K562 (cell line): ENCODE data around the gene OR1I1. TPM values are rescaled to one million over a fixed set of nuclear protein-coding genes. Genes with fewer than 3 reads are reported as not detected.

ENCODE experiments used
- ATAC-seq: fragments of 200-7000 bp; cut with Tn5 transposase; 3 replicates; pipeline ENCODE4 v1.9.1; 2020; ENCODE audit warnings: moderate library complexity
- BruUV-seq: library from RNA; stranded (reverse); fragments of 400-500 nt; replicated peaks from 2 replicates; lab custom pipeline; 2021; lab: Mats Ljungman, UMichigan
- CTCF ChIA-PET: fragments of 300-600 bp; formaldehyde crosslinking; extraction: SDS; loops from one replicate; lab custom pipeline; 2021; ENCODE audit warnings: low intra/inter-chr PET ratio; lab: Yijun Ruan, JAX
- POLR2A ChIA-PET: fragments of 300-600, 350-650 bp; sonication (Branson Sonifier 250); formaldehyde crosslinking; extraction: SDS; loops from one replicate; lab custom pipeline; 2021; ENCODE audit warnings: antibody characterized with exemption, inconsistent platforms; lab: Yijun Ruan, JAX
- DNase-seq, 4 experiments: peaks; one replicate each; pipeline versions ENCODE4 v3.0.0 to v3.0.0-alpha.2; 2011 to 2018; ENCODE audit warnings: low spot score in 3 of 4, mixed read lengths in 3 of 4; ENCODE audit errors: extremely low read depth in 1 of 4
- FAIRE-seq: peaks from 2 replicates; lab custom pipeline; 2011; peaks lifted over from hg19 to GRCh38; lab: Jason Lieb, UNC
- H2AFZ ChIP-seq: 2 replicates; pipeline ENCODE4 v1.6.0; 2011; ENCODE audit warnings: low read depth, low read length, control low read depth, inconsistent platforms
- H3K27ac ChIP-seq: fragments of 200-600 bp; 3 replicates; pipeline ENCODE4 v1.8.0; 2011; ENCODE audit warnings: low read depth, mild to moderate bottlenecking, control low read depth, inconsistent platforms, low read length, moderate library complexity, mixed read lengths; ENCODE audit errors: extremely low read depth
- H3K27me3 ChIP-seq, 2 experiments: fragments of 300-600 bp in 1 of 2; 2 replicates in 1 of 2; 3 replicates in 1 of 2; pipeline versions ENCODE4 v1.6.0 to v1.8.0; 2011; ENCODE audit warnings: inconsistent platforms in 2 of 2, low read length in 2 of 2, mild to moderate bottlenecking in 1 of 2, mixed read lengths in 1 of 2, moderate library complexity in 1 of 2; ENCODE audit not compliant: control insufficient read depth in 2 of 2, insufficient read depth in 2 of 2
- H3K36me3 ChIP-seq: fragments of 300-600 bp; 3 replicates; pipeline ENCODE4 v1.8.0; 2011; ENCODE audit warnings: mild to moderate bottlenecking, low read length, inconsistent platforms; ENCODE audit not compliant: control insufficient read depth, insufficient read depth
- H3K4me1 ChIP-seq, 2 experiments: fragments of 200-600 bp in 1 of 2; replicated peaks in 1 of 2; 2 replicates in 1 of 2; 3 replicates in 1 of 2; pipeline versions ENCODE4 v1.5.1 to v1.8.0; 2011; ENCODE audit warnings: inconsistent platforms in 2 of 2, low read length in 2 of 2, mild to moderate bottlenecking in 1 of 2, mixed read lengths in 1 of 2, moderate library complexity in 1 of 2; ENCODE audit not compliant: control insufficient read depth in 2 of 2, insufficient read depth in 2 of 2
- H3K4me2 ChIP-seq: 2 replicates; pipeline ENCODE4 v1.6.1; 2011; ENCODE audit warnings: low read length, control low read depth, inconsistent platforms, mixed read lengths; ENCODE audit not compliant: insufficient read depth
- H3K4me3 ChIP-seq: fragments of 200-600 bp; sonication (generic), shearing (Covaris generic); 2 replicates; pipeline ENCODE4 v1.5.1; 2016; ENCODE audit warnings: control low read depth, inconsistent platforms
- H3K79me2 ChIP-seq: fragments of 200-600 bp; 3 replicates; pipeline ENCODE4 v1.8.0; 2011; ENCODE audit warnings: low read length, inconsistent platforms; ENCODE audit not compliant: control insufficient read depth, insufficient read depth
- H3K9ac ChIP-seq, 2 experiments: 2 replicates each; pipeline versions ENCODE4 v1.6.0 to v1.6.1; 2011; ENCODE audit warnings: low read depth in 2 of 2, low read length in 2 of 2, control low read depth in 1 of 2, inconsistent platforms in 1 of 2, mild to moderate bottlenecking in 1 of 2, mixed read lengths in 1 of 2; ENCODE audit not compliant: insufficient read depth in 1 of 2
- H3K9me1 ChIP-seq: one replicate; pipeline ENCODE4 v1.6.0; 2011; ENCODE audit warnings: inconsistent platforms, mild to moderate bottlenecking, low read length, moderate library complexity; ENCODE audit not compliant: control insufficient read depth, insufficient read depth
- H3K9me3 ChIP-seq: replicated peaks from 2 replicates; pipeline ENCODE4 v1.5.1; 2011; ENCODE audit warnings: low read depth, low read length, inconsistent platforms; ENCODE audit not compliant: control insufficient read depth, insufficient read depth
- H4K20me1 ChIP-seq: replicated peaks from 2 replicates; pipeline ENCODE4 v1.6.1; 2011; ENCODE audit warnings: low read length, inconsistent platforms, mixed read lengths; ENCODE audit not compliant: control insufficient read depth, insufficient read depth
- E2F3 ChIP-seq: fragments of 250-450 bp; sonication (Bioruptor Pico); IDR thresholded peaks from 2 replicates; pipeline ENCODE4 v1.4.0; 2020; ENCODE audit warnings: mild to moderate bottlenecking
- ELF4 ChIP-seq: fragments of 450-650 bp; formaldehyde crosslinking; IDR thresholded peaks from 2 replicates; pipeline ENCODE4 v1.4.0; 2022; ENCODE audit warnings: missing genetic modification characterization
- FUS ChIP-seq: fragments of 200-400 bp; formaldehyde crosslinking; optimal IDR thresholded peaks from 2 replicates; pipeline ENCODE3; 2017; ENCODE audit warnings: low read depth, low read length
- HMGN3 ChIP-seq: IDR thresholded peaks from 2 replicates; pipeline ENCODE4 v1.6.1; 2011; ENCODE audit warnings: borderline replicate concordance, low read depth, mild to moderate bottlenecking, mixed read lengths, low read length; ENCODE audit not compliant: insufficient read length; ENCODE audit errors: extremely low read depth
- MLX ChIP-seq, 2 experiments: fragments of 450-650 bp in 1 of 2; sonication (generic) in 1 of 2; formaldehyde crosslinking; conservative IDR thresholded peaks; 2 replicates each; pipeline versions ENCODE4 v1.4.0 to v1.8.1; 2020 to 2022; ENCODE audit warnings: mild to moderate bottlenecking in 1 of 2, missing genetic modification reagents in 1 of 2
- NCOA6 ChIP-seq: fragments of 450-650 bp; IDR thresholded peaks from 2 replicates; pipeline ENCODE4 v1.6.1; 2017; ENCODE audit warnings: mild to moderate bottlenecking
- RHOXF2B ChIP-seq: fragments of 250-450 bp; sonication (Bioruptor Pico); conservative IDR thresholded peaks from 2 replicates; pipeline ENCODE4 v1.5.1; 2021
- SFPQ ChIP-seq: fragments of 200-400 bp; formaldehyde crosslinking; IDR thresholded peaks from 2 replicates; pipeline ENCODE4 v1.6.1; 2017; ENCODE audit warnings: mild to moderate bottlenecking, low read depth, low read length, moderate library complexity
- ZNF311 ChIP-seq: fragments of 250-450 bp; sonication (Bioruptor Pico); IDR thresholded peaks from 2 replicates; pipeline ENCODE4 v1.4.0; 2020; ENCODE audit warnings: mild to moderate bottlenecking, moderate library complexity
- ZNF778 ChIP-seq: fragments of 450-650 bp; formaldehyde crosslinking; IDR thresholded peaks from 2 replicates; pipeline ENCODE4 v1.4.0; 2020; ENCODE audit warnings: mild to moderate bottlenecking, moderate library complexity
- WGBS: fragments of 100-300 bp; shearing (Covaris generic); methylation state at CpG from one replicate; pipeline ENCODE4 v1.1.6; 2016; ENCODE audit warnings: low coverage, mixed read lengths; ENCODE audit not compliant: insufficient coverage; ENCODE audit errors: missing lambda C conversion rate; 5-methylcytosine and 5-hydroxymethylcytosine counted together
- in situ Hi-C: fragments of 300-500 bp; cut with MboI; formaldehyde crosslinking; loops from 4 replicates; pipeline ENCODE4 v1.15.0; 2018; ENCODE audit warnings: inconsistent platforms, mixed read lengths
- intact Hi-C: fragments of 100-400 bp; cut with micrococcal nuclease; formaldehyde crosslinking; loops from 2 replicates; pipeline ENCODE4 v1.14.2; 2022
- polyA plus RNA-seq, 8 experiments: library from polyadenylated mRNA; depleted of rRNA in 4 of 8; stranded (reverse) in 5 of 8; unstranded in 3 of 8; fragments of >200 nt; fragmentation: Nextera tagmentation in 2 of 8; fragmentation: Illumina TruSeq in 1 of 8; extraction: Ambion mirVana in 2 of 8; extraction: Trizol in 1 of 8; gene quantifications; 2 replicates each; pipeline versions ENCODE4 v1.2.1 to v1.2.3, GENCODE V29; 2011 to 2014; ENCODE audit warnings: inconsistent platforms in 1 of 8, missing spikeins in 1 of 8
- total RNA-seq, 7 experiments: library from RNA; depleted of rRNA in 6 of 7; stranded (reverse); fragments of >200 nt in 6 of 7; fragmentation: Illumina TruSeq in 2 of 7; extraction: Trizol in 2 of 7; gene quantifications; 2 replicates each; pipeline versions ENCODE4 v1.2.1 to v1.2.3, GENCODE V29; 2011 to 2021; ENCODE audit warnings: low replicate concordance in 1 of 7

The OR1I1 gene
- total and polyA plus RNA-seq, 9 of the 15 experiments (the other 6 are each of a cell fraction or from before 2014, with no cell fraction given) = not detected

GRCh38 chr19:15107061-15108010, 25.3 kb downstream of the OR1I1 start, which contains the start of gene SYDE1:
TSS of gene SYDE1 (plus strand) at chr19:15107401. CDS start at chr19:15107434, 33 bp downstream.
- H2AFZ ChIP-seq = no peak within 1 kb of the TSS
- no peak for TF ChIP-seq E2F3 (CRISPR knock-in tag)
- no peak for TF ChIP-seq SFPQ
- no peak for TF ChIP-seq ZNF778
- no peak for TF ChIP-seq RHOXF2B (CRISPR knock-in tag)
- no peak for TF ChIP-seq ELF4 (CRISPR knock-in tag)
- no peak for TF ChIP-seq FUS
- no peak for TF ChIP-seq ZNF311 (CRISPR knock-in tag)
- no peak for TF ChIP-seq MLX (CRISPR knock-in tag; conservative IDR thresholded peaks at IDR 0.05)
- TF ChIP-seq HMGN3 = no peak
- no peak for TF ChIP-seq NCOA6
- BruUV-seq = no TSS peak
- ChIA-PET CTCF (no interaction called here), POLR2A (no interaction called here)
- H3K27ac ChIP-seq = no peak within 1 kb of the TSS
- in situ Hi-C loops = no loop called here
- peaks cover 0 to 14% of the 10 kb centered on the region in 2 experiments; a peak in 2 of 5 replicates for H3K4me1 ChIP-seq
- no peak within 1 kb of the TSS for H3K9ac ChIP-seq
- peaks cover 7 to 31% of the 10 kb centered on the region in 2 experiments; a peak in 3 of 5 replicates for H3K27me3 ChIP-seq
- WGBS = 9% methylated on average over 22 of the region's 78 CpGs
- H3K9me1 ChIP-seq = no peaks in the 10 kb centered on the region
- ATAC-seq (no peak), FAIRE-seq (no peak), DNase-seq (peak in 1 of 4 experiments; percentile 8)
- no peak within 1 kb of the TSS for H3K4me2 ChIP-seq
- H3K79me2 ChIP-seq = no peaks in the 10 kb centered on the region
- H4K20me1 ChIP-seq = no peaks in the 10 kb centered on the region
- H3K4me3 ChIP-seq = no peak within 1 kb of the TSS
- no peaks in the 10 kb centered on the region for H3K36me3 ChIP-seq
- 0 out of 2 replicates have a peak, but pooled peaks cover 3% of the 10 kb centered on the region for H3K9me3 ChIP-seq
- intact Hi-C loops = no loop called here
